NCI-H82 (cell line): ENCODE data around the gene KRT76.
"Not testable (repeated sequence)": the region's sequence is repeated elsewhere in the genome, so short reads cannot be mapped to it uniquely, and the experiment has no call there.

Source experiments
- DNase-seq: peaks from one replicate; lab custom pipeline; 2025; lab: John Stamatoyannopoulos, UW

Gene KRT76

GRCh38 chr12:52781399-52782082, 4.4 kb upstream of the KRT76 start:
- no peak for DNase-seq

GRCh38 chr12:52779914-52780313, 2.8 kb upstream of the KRT76 start:
- no peak for DNase-seq

- no peak for DNase-seq
Measured at GRCh38 chr12:52778833-52779232, 1.7 kb upstream of the KRT76 start.

GRCh38 chr12:52777566-52777965, 421 bp upstream of the KRT76 start:
- DNase-seq, result no peak

- no peak for DNase-seq
Measured at GRCh38 chr12:52776435-52776834, 710 bp downstream of the KRT76 start.

- DNase-seq, result no peak
Measured at GRCh38 chr12:52774629-52775250, 2.4 kb downstream of the KRT76 start.

- no peak for DNase-seq
Measured at GRCh38 chr12:52772772-52773171, 4.4 kb downstream of the KRT76 start.

GRCh38 chr12:52772188-52772587, 5.0 kb downstream of the KRT76 start:
- no peak for DNase-seq

- no peak for DNase-seq
Measured at GRCh38 chr12:52771505-52771904, 5.6 kb downstream of the KRT76 start.

GRCh38 chr12:52771088-52771487, 6.1 kb downstream of the KRT76 start:
- DNase-seq, result no peak

- DNase-seq, result no peak
Measured at GRCh38 chr12:52769946-52770345, 7.2 kb downstream of the KRT76 start.

GRCh38 chr12:52769354-52769753, 7.8 kb downstream of the KRT76 start:
- no peak for DNase-seq

- no peak for DNase-seq
Measured at GRCh38 chr12:52768479-52769200, 8.5 kb downstream of the KRT76 start.

GRCh38 chr12:52767427-52767826, 9.7 kb downstream of the KRT76 start:
- no peak for DNase-seq

GRCh38 chr12:52767020-52767379, 10.1 kb downstream of the KRT76 start:
- no peak for DNase-seq

- DNase-seq, result peak; percentile 9
Measured at GRCh38 chr12:52766351-52767019, 10.7 kb downstream of the KRT76 start.

- no peak for DNase-seq
Measured at GRCh38 chr12:52765702-52766101, 11.4 kb downstream of the KRT76 start.

GRCh38 chr12:52763991-52764390, 13.2 kb downstream of the KRT76 start:
- no peak for DNase-seq

GRCh38 chr12:52763036-52763659, 14.0 kb downstream of the KRT76 start:
- no peak for DNase-seq

GRCh38 chr12:52761802-52762201, 15.3 kb downstream of the KRT76 start:
- no peak for DNase-seq

- DNase-seq, result not testable (repeated sequence)
Measured at GRCh38 chr12:52761218-52761617, 15.9 kb downstream of the KRT76 start.

GRCh38 chr12:52760623-52761022, 16.5 kb downstream of the KRT76 start:
- DNase-seq, result no peak
